Mucosa of rectum (tissue), 2 donors: ENCODE results near the gene TRIM56.
"Not testable (repeated sequence)": the region's sequence is repeated elsewhere in the genome, so short reads cannot be mapped to it uniquely, and the experiment has no call there.

Source experiments
- H3K27ac ChIP-seq, 2 donors: one replicate each; pipeline ENCODE4 v1.7.0; 2013; ENCODE audit warnings: inconsistent platforms in 2 of 2, low read depth in 2 of 2, low read length in 2 of 2
- H3K27me3 ChIP-seq, 2 donors: one replicate each; pipeline ENCODE4 v1.7.0; 2013; ENCODE audit warnings: low read length in 2 of 2; ENCODE audit not compliant: control insufficient read depth in 2 of 2, insufficient read depth in 2 of 2
- H3K36me3 ChIP-seq, 2 donors: one replicate each; pipeline ENCODE4 v1.7.0; 2013; ENCODE audit warnings: low read length in 2 of 2; ENCODE audit not compliant: control insufficient read depth in 2 of 2, insufficient read depth in 2 of 2
- H3K4me1 ChIP-seq, 2 donors: one replicate each; pipeline ENCODE4 v1.7.0; 2013; ENCODE audit warnings: low read length in 2 of 2, mild to moderate bottlenecking in 1 of 2; ENCODE audit not compliant: control insufficient read depth in 2 of 2, insufficient read depth in 2 of 2
- H3K4me3 ChIP-seq, 2 donors: one replicate each; pipeline ENCODE4 v1.7.0; 2013; ENCODE audit warnings: low read length in 2 of 2
- H3K9ac ChIP-seq, 2 donors: one replicate each; pipeline ENCODE4 v1.7.0; 2013; ENCODE audit warnings: low read length in 2 of 2, low read depth in 1 of 2, mild to moderate bottlenecking in 1 of 2
- H3K9me3 ChIP-seq, 2 donors: one replicate each; pipeline ENCODE4 v1.7.0; 2013; ENCODE audit warnings: low read length in 2 of 2; ENCODE audit not compliant: control insufficient read depth in 2 of 2
- donor health status: healthy.
- donor health status: Normal muscosa, but diverticular disease.

The TRIM56 gene

DNA sequence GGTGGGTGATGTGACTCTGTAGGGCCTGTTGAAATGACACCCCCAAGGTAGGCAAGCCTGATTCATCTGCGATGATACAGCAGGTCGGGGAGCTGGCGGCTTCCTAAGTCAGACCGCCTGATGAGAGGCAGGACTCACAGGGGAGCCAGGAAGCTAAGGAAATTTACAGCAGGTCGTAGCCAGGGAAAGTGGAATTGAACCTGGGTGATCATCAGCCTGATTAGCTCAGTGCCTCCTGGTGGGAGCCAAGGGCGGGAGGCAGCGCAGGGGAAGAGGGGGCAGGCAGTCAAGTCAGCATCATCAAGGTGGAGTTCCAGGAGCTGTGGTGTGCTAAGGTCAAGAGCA, 18.5 kb upstream of the TRIM56 start:
- no peak overlapping the region for H3K9ac ChIP-seq
- no peak overlapping the region for H3K27ac ChIP-seq
- no peaks in the 10 kb centered on the region for H3K4me1 ChIP-seq
- H3K36me3 ChIP-seq, result no peaks in the 10 kb centered on the region
- H3K4me3 ChIP-seq, result no peak overlapping the region
- H3K27me3 ChIP-seq, result no peaks in the 10 kb centered on the region
- no peaks in the 10 kb centered on the region for H3K9me3 ChIP-seq

DNA sequence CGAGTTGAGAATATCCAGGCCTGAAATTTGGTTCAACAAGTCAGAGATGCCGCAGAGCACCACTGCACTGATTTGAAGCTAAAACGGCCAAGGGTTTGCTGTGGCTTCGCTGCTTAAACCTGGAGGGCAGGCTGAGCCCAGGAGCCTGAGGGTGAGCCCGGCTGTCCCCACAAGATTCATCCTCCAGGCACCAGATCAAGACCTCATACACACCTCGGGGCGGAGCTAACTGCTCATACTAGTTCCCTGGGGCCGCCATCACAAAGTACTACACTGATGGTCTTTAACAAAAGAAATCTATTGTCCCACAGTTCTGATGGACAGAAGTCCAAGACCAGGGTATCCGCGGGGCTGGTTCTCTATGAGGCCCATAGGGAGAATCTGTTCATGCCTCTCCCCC, 16.9 kb upstream of the TRIM56 start:
- Histone ChIP-seq H3K27me3 (no peaks in the 10 kb centered on the region), H3K27ac (no peak overlapping the region), H3K9ac (no peak overlapping the region)

DNA sequence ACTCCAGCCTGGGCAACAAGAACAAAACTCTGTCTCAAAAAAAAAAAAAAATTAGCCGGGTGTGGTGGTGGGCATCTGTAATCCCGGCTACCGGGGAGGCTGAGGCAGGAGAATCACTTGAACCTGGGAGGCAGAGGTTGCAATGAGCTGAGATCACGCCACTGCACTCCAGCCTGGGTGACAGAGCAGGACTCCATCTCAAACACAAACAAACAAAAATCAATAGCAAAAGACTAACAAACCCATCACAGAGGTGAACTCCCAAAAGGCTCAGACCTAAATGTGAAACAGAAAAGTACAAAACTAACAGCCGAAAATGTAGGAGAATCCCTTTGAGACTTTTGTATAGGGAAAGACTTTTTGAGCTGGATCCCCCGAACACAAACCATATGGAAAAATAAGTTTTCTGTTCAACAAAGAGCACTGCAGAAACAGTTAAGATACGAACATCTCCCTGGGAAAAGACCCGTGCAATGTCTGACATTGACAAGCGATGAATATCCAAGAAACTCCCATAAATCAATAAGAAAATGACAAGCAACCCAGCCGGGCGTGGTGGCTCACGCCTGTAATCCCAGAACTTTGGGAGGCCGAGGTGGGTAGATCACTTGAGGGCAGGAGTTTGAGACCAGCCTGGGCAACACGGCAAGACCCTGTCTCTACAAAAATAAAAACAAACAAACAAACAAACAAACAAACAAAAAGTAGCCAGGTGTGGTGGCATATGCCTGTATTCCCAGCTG, 13.7 kb upstream of the TRIM56 start:
- H3K36me3 ChIP-seq, H3K4me1 ChIP-seq, H3K27ac ChIP-seq, H3K9ac ChIP-seq, H3K27me3 ChIP-seq, H3K9me3 ChIP-seq, H3K4me3 ChIP-seq: not testable (repeated sequence)

More for the DNA sequence above, 16.9 kb upstream of the TRIM56 start:
- no peak overlapping the region for H3K4me3 ChIP-seq
- H3K36me3 ChIP-seq, result no peaks in the 10 kb centered on the region
- no peaks in the 10 kb centered on the region for H3K9me3 ChIP-seq
- H3K4me1 ChIP-seq, result no peaks in the 10 kb centered on the region

DNA sequence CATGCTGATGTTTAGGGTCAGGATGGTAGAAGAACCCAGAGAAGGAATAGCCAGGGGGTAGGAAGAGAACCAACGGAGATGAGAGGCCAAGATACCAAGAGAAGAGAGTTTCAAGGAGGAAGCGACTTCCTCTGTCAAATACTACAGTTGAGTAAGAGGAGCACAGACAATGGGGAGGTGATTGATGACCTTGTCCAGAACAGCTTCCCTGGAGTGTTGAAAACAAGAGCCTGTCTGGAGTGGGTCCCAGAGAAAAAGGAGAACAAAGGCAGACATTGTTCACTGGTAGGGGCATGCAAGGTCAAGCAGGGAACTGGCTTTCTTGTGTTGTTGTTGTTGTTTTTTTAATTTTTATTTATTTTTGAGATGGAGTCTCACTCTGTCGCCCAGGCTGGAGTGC, 9.6 kb upstream of the TRIM56 start:
- peaks cover 0 to 2% of the 10 kb centered on the region in 2 donors for H3K27me3 ChIP-seq
- no peak overlapping the region for H3K9ac ChIP-seq
- no peak overlapping the region for H3K27ac ChIP-seq
- no peak overlapping the region for H3K4me3 ChIP-seq
- peaks cover 3% of the 10 kb centered on the region in 2 donors for H3K4me1 ChIP-seq
- H3K36me3 ChIP-seq, result no peaks in the 10 kb centered on the region
- no peaks in the 10 kb centered on the region for H3K9me3 ChIP-seq

DNA sequence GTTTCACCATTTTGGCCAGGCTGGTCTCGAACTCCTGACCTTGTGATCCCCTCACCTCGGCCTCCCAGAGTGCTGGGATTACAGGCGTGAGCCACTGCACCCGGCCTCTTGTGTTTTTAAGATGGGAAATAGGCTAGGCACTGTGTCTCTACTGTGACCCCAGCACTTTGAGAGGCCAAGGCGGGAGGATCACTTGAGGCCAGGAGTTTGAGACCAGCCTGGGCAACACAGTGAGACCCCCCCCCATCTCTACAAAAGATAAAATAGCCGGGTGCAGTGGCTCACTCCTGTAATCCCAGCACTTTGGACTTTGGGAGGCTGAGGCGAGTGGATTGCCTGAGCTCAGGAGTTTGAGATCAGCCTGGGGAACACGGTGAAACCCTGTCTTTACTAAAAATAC, 9.1 kb upstream of the TRIM56 start:
- H3K9me3 ChIP-seq, H3K9ac ChIP-seq: not testable (repeated sequence)

DNA sequence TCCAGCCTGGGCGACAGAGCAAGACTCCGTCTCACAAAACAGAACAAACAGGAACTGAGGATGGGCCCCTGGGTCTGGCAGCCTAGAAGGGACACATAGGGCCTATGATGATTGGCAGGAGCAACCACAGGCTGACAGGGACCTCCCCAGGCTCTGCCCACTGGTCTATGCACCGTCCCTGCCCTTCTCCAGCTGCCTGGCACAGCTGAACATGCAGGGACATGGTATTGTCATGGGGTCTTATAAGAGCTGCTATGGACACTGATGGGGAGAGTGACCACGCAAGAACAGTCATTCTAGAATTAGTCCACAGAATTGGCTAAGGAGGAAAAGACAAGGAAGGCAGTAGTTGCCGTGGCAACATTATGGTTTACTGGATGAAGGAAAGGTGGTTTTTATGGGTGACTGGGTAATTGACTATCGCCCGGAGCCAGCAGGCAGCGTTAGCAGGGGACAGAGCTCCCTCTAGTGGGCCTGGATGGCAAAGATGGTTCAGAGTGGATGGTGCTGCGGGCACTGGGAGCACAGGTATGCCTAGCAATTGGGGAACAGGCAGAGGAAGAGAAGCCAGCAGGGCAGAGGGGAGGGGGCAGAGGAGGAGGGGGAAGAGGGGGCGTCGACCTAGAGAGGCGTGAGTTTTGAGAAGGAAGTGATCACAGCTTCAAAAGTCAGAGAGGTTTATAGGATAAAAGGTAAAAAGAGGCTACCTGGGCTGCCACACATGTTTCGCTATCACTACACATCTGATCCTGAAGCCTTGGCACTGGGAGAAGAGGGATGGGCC, 7.8 kb upstream of the TRIM56 start:
- H3K36me3 ChIP-seq, result no peaks in the 10 kb centered on the region
- H3K9ac ChIP-seq, result no peak overlapping the region
- H3K9me3 ChIP-seq, result no peaks in the 10 kb centered on the region
- peaks cover 3% of the 10 kb centered on the region in 2 donors for H3K4me1 ChIP-seq
- peaks cover 0 to 2% of the 10 kb centered on the region in 2 donors for H3K27me3 ChIP-seq
- no peak overlapping the region for H3K4me3 ChIP-seq
- no peak overlapping the region for H3K27ac ChIP-seq

More for the DNA sequence above, 9.1 kb upstream of the TRIM56 start:
- H3K27ac ChIP-seq, H3K27me3 ChIP-seq, H3K4me3 ChIP-seq, H3K36me3 ChIP-seq, H3K4me1 ChIP-seq: not testable (repeated sequence)

DNA sequence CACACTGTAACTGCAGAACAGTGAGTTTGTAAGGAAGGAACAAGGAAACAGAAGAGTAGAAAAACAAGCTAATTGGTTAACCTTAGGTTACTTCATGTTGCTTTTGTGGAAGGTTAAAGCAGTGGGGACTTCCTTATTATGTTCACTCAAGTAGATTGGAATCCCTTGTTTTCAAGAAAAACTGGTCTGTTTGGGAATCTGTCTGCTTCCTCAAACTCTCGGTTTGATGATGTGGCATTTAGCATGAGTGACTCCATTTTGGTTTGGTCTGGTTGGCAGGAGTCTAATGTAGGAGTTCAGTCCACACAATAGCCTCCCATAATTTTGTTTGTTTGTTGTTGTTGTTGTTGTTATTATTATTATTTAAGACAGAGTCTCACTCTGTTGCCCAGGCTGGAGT, 3.8 kb upstream of the TRIM56 start:
- Histone ChIP-seq H3K4me1 (peaks cover 9 to 15% of the 10 kb centered on the region in 2 donors), H3K27me3 (no peaks in the 10 kb centered on the region), H3K4me3 (no peak overlapping the region), H3K36me3 (no peaks in the 10 kb centered on the region), H3K9ac (no peak overlapping the region), H3K27ac (no peak overlapping the region), H3K9me3 (no peaks in the 10 kb centered on the region)

DNA sequence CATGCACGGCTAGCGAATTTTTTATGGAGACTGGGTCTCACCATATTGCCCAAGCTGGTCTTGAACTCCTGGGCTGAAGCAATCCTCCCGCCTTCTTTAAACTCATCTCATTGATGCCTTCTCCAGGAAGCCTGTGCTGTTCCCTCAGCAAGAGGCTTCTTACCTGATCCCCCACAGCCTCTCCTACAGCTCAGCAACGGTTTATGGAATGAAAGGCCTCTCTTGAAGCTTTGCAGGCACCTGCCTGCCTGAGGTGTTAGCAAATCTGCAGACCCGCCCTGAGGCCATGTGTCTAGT, 468 bp upstream of the TRIM56 start:
- H3K27me3 ChIP-seq, result no peaks in the 10 kb centered on the region
- no peaks in the 10 kb centered on the region for H3K9me3 ChIP-seq
- peaks cover 16 to 27% of the 10 kb centered on the region in 2 donors for H3K36me3 ChIP-seq
- peaks cover 11 to 20% of the 10 kb centered on the region in 2 donors for H3K4me1 ChIP-seq
- H3K4me3 ChIP-seq, result peak overlapping the region; percentile 94 to 99
- peak overlapping the region; percentile 68 to 89 for H3K9ac ChIP-seq
- peak overlapping the region; percentile 97 for H3K27ac ChIP-seq

DNA sequence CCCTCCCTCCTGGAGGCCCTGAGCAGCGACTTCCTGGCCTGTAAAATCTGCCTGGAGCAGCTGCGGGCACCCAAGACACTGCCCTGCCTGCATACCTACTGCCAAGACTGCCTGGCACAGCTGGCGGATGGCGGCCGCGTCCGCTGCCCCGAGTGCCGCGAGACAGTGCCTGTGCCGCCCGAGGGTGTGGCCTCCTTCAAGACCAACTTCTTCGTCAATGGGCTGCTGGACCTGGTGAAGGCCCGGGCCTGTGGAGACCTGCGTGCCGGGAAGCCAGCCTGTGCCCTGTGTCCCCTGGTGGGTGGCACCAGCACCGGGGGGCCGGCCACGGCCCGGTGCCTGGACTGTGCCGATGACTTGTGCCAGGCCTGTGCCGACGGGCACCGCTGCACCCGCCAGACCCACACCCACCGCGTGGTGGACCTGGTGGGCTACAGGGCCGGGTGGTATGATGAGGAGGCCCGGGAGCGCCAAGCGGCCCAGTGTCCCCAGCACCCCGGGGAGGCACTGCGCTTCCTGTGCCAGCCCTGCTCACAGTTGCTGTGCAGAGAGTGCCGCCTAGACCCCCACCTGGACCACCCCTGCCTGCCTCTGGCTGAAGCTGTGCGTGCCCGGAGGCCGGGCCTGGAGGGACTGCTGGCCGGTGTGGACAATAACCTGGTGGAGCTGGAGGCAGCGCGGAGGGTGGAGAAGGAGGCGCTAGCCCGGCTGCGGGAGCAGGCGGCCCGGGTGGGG, 2.2 kb downstream of the TRIM56 start:
- H3K36me3 ChIP-seq, result peaks cover 16 to 33% of the 10 kb centered on the region in 2 donors
- no peaks in the 10 kb centered on the region for H3K27me3 ChIP-seq
- H3K9ac ChIP-seq, result no peak overlapping the region
- no peaks in the 10 kb centered on the region for H3K9me3 ChIP-seq
- H3K27ac ChIP-seq, result no peak overlapping the region
- peaks cover 11 to 20% of the 10 kb centered on the region in 2 donors for H3K4me1 ChIP-seq
- no peak overlapping the region for H3K4me3 ChIP-seq

DNA sequence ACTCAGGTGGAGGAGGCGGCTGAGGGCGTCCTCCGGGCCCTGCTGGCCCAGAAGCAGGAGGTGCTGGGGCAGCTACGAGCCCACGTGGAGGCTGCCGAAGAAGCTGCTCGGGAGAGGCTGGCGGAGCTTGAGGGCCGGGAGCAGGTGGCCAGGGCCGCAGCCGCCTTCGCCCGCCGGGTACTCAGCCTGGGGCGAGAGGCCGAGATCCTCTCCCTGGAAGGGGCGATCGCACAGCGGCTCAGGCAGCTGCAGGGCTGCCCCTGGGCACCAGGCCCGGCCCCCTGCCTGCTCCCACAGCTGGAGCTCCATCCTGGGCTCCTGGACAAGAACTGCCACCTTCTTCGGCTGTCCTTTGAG, 2.8 kb downstream of the TRIM56 start:
- Histone ChIP-seq H3K4me3 (no peak overlapping the region), H3K36me3 (peaks cover 16 to 33% of the 10 kb centered on the region in 2 donors), H3K4me1 (peaks cover 11 to 20% of the 10 kb centered on the region in 2 donors), H3K9ac (no peak overlapping the region), H3K9me3 (no peaks in the 10 kb centered on the region), H3K27me3 (no peaks in the 10 kb centered on the region), H3K27ac (no peak overlapping the region)
